ENCODE results near the gene PLXND1.

The PLXND1 gene

DNA sequence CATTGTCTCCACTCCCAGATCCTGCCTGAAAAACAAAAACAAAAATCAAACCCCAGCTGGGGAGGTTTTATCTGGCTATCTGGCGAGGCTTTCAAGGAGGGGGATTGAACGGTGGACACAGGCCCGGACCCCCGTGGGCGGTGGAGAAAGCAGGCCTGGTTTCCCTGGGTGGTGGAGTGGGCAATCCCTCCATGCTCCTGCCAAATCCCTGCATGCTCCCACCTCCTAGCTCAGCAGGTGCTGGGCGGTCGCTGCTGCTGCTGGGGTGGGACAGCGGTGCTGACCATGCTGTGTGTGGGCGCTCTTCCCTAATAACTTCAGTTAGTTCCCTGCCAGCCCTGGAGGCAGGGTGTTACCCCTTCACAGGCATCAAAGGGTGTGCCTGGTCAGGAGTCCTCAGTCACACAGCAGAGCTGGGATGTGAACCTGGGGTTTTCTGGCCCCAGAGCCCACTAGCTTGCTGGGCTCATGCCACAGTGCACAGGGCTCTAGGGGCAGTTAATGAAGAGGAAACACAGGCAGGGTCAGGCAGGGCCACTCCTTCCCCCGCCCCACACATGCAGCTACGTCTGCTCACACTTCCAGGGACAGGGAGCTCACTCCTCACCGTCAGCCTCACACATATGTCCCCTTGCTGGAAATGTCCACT, 15.9 kb upstream of the PLXND1 start:
- no peak overlapping the region for H3K4me3 ChIP-seq (ENCODE audit: low read depth, low read length)
- TF ChIP-seq, protein P1, sequence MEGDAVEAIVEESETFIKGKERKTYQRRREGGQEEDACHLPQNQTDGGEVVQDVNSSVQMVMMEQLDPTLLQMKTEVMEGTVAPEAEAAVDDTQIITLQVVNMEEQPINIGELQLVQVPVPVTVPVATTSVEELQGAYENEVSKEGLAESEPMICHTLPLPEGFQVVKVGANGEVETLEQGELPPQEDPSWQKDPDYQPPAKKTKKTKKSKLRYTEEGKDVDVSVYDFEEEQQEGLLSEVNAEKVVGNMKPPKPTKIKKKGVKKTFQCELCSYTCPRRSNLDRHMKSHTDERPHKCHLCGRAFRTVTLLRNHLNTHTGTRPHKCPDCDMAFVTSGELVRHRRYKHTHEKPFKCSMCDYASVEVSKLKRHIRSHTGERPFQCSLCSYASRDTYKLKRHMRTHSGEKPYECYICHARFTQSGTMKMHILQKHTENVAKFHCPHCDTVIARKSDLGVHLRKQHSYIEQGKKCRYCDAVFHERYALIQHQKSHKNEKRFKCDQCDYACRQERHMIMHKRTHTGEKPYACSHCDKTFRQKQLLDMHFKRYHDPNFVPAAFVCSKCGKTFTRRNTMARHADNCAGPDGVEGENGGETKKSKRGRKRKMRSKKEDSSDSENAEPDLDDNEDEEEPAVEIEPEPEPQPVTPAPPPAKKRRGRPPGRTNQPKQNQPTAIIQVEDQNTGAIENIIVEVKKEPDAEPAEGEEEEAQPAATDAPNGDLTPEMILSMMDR (IDR thresholded peaks at IDR 0.05; ENCODE audit: borderline replicate concordance, insufficient read depth, low read depth, low read length) = no peak

DNA sequence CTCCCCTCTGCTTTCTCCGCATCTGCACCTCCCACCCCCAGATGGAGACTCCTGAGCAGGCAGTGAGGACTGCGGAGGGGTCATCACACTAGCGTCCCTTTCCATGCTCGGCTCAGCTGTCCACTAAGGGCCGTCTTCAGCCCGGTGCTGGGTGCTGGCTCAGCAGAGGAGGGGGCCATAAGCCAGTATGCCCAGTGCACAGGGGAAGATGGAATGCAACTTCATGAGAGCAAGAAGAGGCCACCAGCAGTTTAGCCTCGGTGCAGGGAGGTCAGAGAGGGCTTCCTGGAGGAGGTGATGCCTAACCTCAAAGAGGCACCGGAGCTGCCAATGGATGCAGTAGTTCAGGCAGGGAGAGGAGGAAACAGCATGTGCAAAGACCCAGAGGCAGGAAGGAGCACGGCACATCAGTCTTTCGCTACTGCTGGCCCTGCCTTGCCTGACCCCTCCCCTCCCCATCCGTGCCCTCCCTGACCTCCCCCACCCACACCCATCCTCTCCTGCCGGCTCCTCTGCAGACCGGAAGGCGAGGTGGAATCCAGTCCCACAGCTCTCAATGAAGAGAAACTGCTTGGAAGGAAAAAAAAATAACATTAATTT, 15.2 kb upstream of the PLXND1 start:
- no peak overlapping the region for H3K4me3 ChIP-seq (ENCODE audit: low read depth, low read length)
- TF ChIP-seq, protein P1 (IDR thresholded peaks at IDR 0.05; ENCODE audit: borderline replicate concordance, insufficient read depth, low read depth, low read length) = no peak

DNA sequence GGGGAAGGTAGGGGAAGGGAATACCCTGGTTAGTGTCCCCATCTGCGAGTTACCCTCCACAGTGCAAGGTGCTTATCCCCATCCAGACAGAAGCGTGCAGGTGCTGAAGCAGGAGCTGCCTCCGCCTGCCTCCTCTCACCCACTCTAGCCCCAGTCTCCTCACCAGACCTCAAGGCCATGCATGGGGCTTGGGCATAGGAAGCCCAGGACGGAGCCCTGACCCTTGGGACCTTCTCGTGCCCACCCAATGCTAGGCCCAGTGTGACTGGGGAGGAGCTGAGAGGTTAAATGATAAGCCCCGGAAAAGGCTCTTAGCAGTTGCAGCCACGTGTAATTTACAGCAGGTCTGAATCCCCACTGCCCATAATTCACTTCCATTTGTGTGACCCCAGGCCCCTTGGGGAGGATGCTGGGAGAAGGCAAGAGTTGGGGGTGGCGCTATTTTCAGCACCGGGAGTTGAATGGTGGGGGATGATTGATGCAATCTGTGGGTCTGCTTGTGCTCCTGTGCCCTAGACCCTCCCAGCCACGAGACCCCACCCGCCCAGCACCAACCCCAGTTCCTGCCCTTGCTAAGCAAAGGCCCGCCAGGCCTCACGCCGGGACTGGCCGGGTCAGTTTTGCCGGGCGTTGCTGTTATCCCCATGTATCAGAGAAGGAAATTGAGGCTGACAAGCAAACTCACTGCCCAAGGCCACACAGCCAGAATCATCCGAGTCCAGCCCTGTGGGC, 14.5 kb upstream of the PLXND1 start:
- no peak overlapping the region for H3K4me3 ChIP-seq (ENCODE audit: low read depth, low read length)
- TF ChIP-seq, protein P1 (IDR thresholded peaks at IDR 0.05; ENCODE audit: borderline replicate concordance, insufficient read depth, low read depth, low read length) = no peak

DNA sequence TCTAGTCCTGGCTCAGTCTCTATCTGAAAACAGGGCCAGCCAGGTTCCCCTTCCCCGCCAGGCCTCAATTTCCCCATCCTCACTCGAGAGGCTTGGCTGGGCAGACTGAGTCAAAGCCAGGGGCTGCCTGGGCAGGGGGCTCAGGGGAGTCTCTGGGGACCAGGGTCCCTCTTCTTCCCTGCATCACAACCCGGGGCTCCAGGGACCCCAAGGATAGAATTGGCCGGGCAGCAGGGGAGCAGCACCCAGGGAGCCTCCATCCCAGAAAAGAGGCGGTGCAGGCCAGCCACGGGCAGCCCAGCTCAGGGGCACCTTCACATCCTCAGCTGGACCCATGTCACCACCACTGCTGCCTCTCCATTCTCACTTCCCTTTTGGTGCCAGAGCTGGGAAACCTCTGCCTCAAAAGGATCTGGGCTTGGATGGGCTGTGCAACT, 13.3 kb upstream of the PLXND1 start:
- no peak overlapping the region for H3K4me3 ChIP-seq (ENCODE audit: low read depth, low read length)
- TF ChIP-seq, protein P1 (IDR thresholded peaks at IDR 0.05; ENCODE audit: borderline replicate concordance, insufficient read depth, low read depth, low read length) = no peak

DNA sequence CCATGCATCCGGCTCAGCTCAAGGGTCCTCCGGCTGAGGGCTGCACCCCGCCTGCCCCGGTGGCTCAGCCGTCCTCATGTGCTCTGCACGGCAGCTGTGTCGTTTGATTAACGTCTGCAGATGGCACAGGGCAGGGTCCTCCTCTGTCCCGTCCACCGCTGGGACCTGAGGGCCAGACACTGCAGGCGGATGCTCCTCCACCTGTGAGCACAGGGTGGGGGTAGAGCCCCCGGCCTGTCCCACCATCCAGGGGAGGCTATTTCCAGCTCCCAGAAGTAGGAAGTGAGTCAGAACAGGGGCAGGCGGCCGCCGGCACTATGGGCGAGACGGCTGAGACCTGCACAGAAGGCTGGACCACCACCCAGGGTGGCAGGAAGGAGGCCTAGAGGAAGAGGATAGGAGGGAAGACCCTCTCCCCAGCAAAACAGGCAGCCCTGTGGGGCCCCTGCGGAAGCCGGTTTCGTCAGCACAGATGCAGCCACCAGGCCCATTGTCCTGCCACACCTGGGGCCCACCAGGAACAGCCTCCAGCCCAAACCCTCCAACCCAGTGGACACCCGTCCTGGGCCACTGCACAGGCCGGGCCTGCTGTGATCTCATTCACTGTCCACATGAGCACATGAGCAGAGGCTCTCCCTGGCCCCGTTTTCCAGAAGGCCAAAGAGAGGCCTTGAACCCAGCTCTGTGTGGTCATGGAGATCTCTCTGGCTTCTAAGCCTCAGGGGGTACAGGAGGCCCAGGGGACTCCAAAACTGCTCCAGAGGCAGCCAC, 12.6 kb upstream of the PLXND1 start:
- TF ChIP-seq, protein P1 (IDR thresholded peaks at IDR 0.05; ENCODE audit: borderline replicate concordance, insufficient read depth, low read depth, low read length) = no peak
- H3K4me3 ChIP-seq (ENCODE audit: low read depth, low read length) = no peak overlapping the region

DNA sequence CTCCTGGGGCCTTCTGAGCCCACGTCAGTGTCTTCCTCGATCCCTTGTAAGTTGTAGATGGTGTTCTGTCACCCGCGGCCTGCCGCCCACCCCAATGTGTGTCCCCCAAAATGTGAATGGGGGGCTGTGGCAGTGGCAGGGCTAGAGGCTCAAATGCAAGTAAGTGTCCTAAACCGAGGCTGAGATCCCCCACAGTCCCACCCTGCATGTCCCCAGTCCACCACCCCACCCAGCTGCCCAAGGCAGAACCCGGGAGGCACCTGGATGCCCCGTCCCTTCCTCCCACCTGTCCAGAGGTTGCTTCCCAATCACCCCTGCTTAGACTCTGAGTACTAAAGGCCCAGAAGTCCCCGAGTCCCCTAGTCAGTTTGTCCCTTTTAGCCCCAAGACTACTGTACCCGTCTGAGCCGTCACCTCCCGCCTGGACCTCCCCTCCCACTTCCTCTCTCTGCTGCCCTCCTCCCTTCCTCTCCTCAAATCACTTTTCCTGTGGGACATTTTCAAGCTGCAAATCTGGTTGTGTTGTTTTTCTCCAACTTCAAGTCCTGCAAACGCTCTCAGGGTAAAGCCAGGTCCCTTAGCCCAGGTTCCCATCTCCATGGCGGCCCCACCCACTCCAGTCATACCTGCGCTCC, 11.8 kb upstream of the PLXND1 start:
- H3K4me3 ChIP-seq (ENCODE audit: low read depth, low read length) = no peak overlapping the region
- TF ChIP-seq, protein P1 (IDR thresholded peaks at IDR 0.05; ENCODE audit: borderline replicate concordance, insufficient read depth, low read depth, low read length) = no peak

All from GM12875 (cell line).